ENCODE results near the gene ABLIM2. TPM values are rescaled to one million over a fixed set of nuclear protein-coding genes. Genes with fewer than 3 reads are reported as not detected.

ABLIM2 gene
- total and polyA plus RNA-seq, 2 of the 8 experiments (the other 6 are each of a cell fraction or from before 2014, with no cell fraction given) = 2.8 to 3.0 TPM

- Histone ChIP-seq H3K9me3 (ENCODE audit: insufficient read depth in 2 of 2, low read depth in 1 of 2, low read length in 1 of 2) (no peaks in the 10 kb centered on the region; a peak in 1 of 4 replicates), H3K4me2 (ENCODE audit: insufficient read depth in 1 of 2, low read depth in 2 of 2, low read length in 2 of 2) (no peak overlapping the region), H2BK5ac (ENCODE audit: low read depth, low read length) (peak overlapping the region; percentile 83; the same call in 1 of the 2 replicates), H3K18ac (ENCODE audit: extremely low read depth, low read length) (peak overlapping the region; percentile 90), H2AFZ (ENCODE audit: low read length) (no peak overlapping the region), H4K8ac (ENCODE audit: extremely low read depth, insufficient read depth, low read length) (no peak overlapping the region; the same call in 1 of the 2 replicates), H4K20me1 (replicated peaks in 1 of 2; ENCODE audit: control insufficient read depth in 1 of 2, insufficient read depth in 2 of 2, low read length in 2 of 2) (no peaks in the 10 kb centered on the region), H3K14ac (ENCODE audit: insufficient read length) (no peak overlapping the region), H4K5ac (ENCODE audit: insufficient read length, low read depth, low read length) (no peak overlapping the region), H3K4ac (replicated peaks; ENCODE audit: insufficient read length, low read depth, low read length) (peak overlapping the region; percentile 72), H3K9ac (replicated peaks in 1 of 4; ENCODE audit: extremely low read depth in 1 of 4, low read depth in 3 of 4, low read length in 3 of 4) (no peak overlapping the region), H3K4me1 (replicated peaks in 1 of 4; ENCODE audit: control insufficient read depth in 3 of 4, insufficient read depth in 4 of 4, low read length in 3 of 4) (peaks cover 0 to 17% (median 1%) of the 10 kb centered on the region in 4 experiments; a peak in 5 of 7 replicates), H3K56ac (replicated peaks; ENCODE audit: insufficient read length, low read depth, low read length) (no peak overlapping the region), H3K79me2 (ENCODE audit: control insufficient read depth in 1 of 2, insufficient read depth in 2 of 2, low read length in 2 of 2) (no peaks in the 10 kb centered on the region), H2BK15ac (ENCODE audit: low read length) (peak overlapping the region; percentile 72; the same call in 1 of the 2 replicates), H2BK12ac (ENCODE audit: low read depth, low read length) (peak overlapping the region; percentile 92; the same call in 1 of the 2 replicates), H2BK20ac (ENCODE audit: low read length) (peak overlapping the region; percentile 93; the same call in 1 of the 2 replicates), H3K36me3 (ENCODE audit: control insufficient read depth in 2 of 4, insufficient read depth in 4 of 4, low read length in 3 of 4) (no peaks in the 10 kb centered on the region), H3K23me2 (ENCODE audit: low read depth, low read length) (peaks cover 9% of the 10 kb centered on the region; the same call in 1 of the 2 replicates), H3K23ac (ENCODE audit: insufficient read length) (no peak overlapping the region), H4K91ac (replicated peaks; ENCODE audit: insufficient read length, low read length) (peak overlapping the region; percentile 95), H3K79me1 (ENCODE audit: low read depth, low read length) (no peaks in the 10 kb centered on the region), H2BK120ac (replicated peaks; ENCODE audit: low read depth, low read length) (no peak overlapping the region), H3K27me3 (replicated peaks in 1 of 4; ENCODE audit: control insufficient read depth in 3 of 4, extremely low read depth in 1 of 4, insufficient read depth in 3 of 4, low read length in 3 of 4) (no peaks in the 10 kb centered on the region; a peak in 1 of 7 replicates), H3K4me3 (ENCODE audit: extremely low read depth in 1 of 4, insufficient read depth in 2 of 4, low read depth in 3 of 4, low read length in 4 of 4) (no peak overlapping the region), H2AK5ac (ENCODE audit: low read depth, low read length) (peak overlapping the region; percentile 8; the same call in 1 of the 2 replicates), H3K27ac (ENCODE audit: low read depth, low read length) (no peak overlapping the region)
- WGBS, 2 experiments (ENCODE audit: extremely low coverage in 1 of 2, insufficient coverage in 1 of 2, insufficient read length in 1 of 2, insufficient replicate concordance in 2 of 2, low coverage in 1 of 2, low lambda C conversion rate in 2 of 2, missing lambda C conversion rate in 1 of 2) = 84% methylated on average over 10 of the region's 13 CpGs; no CpG with 5 or more reads in 1 of the 2 experiments
- POLR2A ChIA-PET (ENCODE audit: partially characterized antibody) = interaction anchor here (0.5 kb wide), 1 partner anchor 13 kb away, joined by 3 read pairs; no protein-coding TSS in a partner anchor
- FAIRE-seq (no peak), DNase-seq (ENCODE audit: low read depth in 1 of 2, low spot score in 2 of 2) (no peak)
- CTCF ChIA-PET (ENCODE audit: partially characterized antibody) = interaction anchor here (1.0 to 1.3 kb wide), 3 partner anchors 9 to 19 kb away, joined by 3 to 4 read pairs (median 3); no protein-coding TSS in a partner anchor
- peak; percentile 38 for TF ChIP-seq E2F6 (IDR thresholded peaks at IDR 0.05)
- no peak for TF ChIP-seq TCF12 (IDR thresholded peaks at IDR 0.05; ENCODE audit: low read depth, low read length)
- TF ChIP-seq MAX (IDR thresholded peaks at IDR 0.05) = peak; percentile 63; the same call in 1 of the 2 replicates
Observed at GRCh38 chr4:7970361-7970946, 188.2 kb downstream of the ABLIM2 start.

All from H1 (cell line).